GM19452 (cell line): ENCODE data around the gene NSD1.
A peak's percentile ranks its signal among the peaks of the same experiment; 100 is the strongest.
"Not testable (repeated sequence)": the region's sequence is repeated elsewhere in the genome, so short reads cannot be mapped to it uniquely, and the experiment has no call there.

Source experiments
- ATAC-seq: cut with Tn5 transposase; IDR thresholded peaks from one replicate; pipeline ENCODE4 v1.9.1; 2021; ENCODE audit not compliant: unreplicated experiment

NSD1 gene

GRCh38 chr5:177306103-177306640 is 172.6 kb downstream of the NSD1 start:
- not testable (repeated sequence) for ATAC-seq

DNA sequence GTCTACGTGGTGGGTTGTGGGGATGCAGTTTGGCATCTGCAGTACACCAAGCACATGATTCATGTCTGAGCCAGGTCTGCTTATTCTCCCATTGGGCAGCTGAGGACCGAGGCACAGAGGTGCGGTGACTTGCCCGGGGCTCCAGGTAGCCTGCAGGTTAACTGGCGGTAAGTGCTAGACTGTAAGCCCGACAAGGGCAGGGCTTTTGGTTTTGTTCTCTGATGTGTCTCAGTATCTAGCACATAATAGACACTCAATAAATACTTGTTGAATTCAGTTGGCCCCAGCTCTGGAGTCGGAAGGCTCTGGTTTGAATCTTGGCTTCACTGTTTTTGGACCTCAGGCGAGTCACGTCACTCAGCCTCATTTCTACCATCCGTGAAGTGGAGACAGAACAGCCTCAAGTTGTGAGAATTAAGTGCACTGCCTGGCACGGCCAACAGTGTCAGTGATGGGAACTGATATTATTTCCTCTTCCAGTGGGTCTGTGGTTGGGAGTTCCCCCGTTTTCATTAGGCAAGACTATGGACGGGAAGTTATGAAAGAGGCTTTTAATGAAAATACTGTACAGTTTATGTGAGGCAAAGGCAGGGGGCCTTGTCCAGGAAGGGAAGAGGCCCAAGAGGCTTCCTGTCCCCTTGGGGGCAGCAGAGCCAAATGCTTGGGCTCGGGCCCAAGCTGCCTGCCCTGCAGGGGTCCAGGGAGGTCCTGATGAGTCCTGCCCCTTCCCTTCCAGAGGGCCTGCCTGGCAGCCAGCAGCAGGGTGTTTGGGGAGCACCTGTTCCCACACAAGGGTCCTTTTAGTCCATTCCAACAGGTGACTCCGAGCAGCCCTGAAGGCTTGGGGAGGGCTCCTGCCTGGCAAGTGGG is 173.3 kb downstream of the NSD1 start:
- no peak for ATAC-seq

DNA sequence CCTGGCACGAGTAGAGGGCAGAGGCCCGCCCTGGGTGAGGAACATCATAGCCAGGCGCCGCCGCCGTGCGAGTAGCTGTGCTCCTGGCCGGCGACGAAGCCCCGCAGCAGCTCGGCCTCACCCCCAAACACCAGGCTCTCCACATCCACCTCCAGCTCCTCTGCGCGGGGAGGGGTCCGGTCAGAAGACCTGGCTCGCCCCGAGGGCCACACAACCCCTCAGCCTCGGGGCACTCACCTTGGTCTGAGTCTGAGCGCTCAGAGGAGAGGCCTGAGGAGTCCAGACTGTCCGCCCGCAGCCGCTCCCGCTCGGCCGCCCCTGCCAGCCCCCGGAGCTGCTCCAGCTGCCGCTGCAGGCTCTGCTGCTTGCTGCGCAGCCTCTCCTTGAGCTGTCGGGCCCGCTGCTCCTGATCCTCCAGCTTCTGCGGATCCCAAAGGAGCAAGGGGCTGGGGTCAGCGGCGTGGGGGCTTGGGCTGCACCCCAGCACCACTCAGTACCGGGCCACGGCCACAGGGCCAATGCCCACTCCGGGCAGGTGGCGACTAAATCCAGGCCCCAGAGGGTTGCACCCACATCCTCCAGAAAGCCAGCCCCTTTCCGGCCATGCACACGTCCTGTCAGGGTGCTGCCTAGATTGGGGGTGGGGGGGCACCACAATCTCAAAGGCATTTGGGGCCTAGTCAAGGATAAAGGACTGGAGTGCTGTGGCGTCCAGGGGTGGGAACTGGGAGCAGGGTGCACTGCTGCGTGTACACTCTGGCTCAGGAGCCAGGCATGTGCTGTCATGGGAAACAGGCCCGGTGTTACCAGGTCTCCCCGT is 174.2 kb downstream of the NSD1 start:
- ATAC-seq, result no peak

DNA sequence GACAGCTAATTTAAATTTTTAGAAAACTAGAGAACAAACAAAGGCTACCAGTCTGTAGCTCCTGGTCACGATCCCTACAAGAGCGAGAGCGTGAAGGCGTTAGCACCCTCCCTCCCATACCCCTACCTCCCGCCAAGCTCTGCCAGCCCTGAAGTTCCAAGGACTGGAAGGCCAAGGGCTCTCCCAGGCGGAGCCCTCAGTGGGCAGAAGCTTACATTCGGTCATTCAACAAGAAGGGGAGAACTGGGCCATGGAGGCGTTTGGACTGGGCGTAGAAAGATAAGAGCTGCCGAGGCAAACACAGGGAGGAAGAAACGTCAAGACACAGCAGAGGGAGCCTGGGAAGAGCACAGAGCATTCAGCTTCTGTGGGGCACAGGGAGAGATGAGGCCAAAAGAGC is 175.2 kb downstream of the NSD1 start:
- ATAC-seq, result no peak

GRCh38 chr5:177309351-177310191 is 176.0 kb downstream of the NSD1 start:
- ATAC-seq, result no peak

DNA sequence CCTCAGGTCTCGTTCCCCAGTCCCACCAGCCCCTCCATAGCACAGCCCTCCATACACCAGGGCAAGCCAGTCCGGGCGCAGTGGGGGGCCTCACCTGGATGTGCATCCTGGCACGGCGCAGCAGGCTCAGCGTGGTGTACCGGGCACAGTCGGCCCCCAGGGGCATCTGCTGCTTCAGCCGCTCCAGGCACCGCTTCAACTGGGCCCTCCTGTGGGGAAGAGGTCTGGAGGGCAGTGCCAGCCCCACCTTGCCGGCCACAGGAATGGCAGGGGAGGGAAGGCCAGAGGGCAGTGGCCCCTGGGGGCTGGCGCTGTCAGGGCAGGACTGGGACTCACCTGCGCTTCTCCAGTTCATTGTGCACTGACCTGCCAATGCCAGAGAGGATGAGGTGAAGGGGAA is 176.8 kb downstream of the NSD1 start:
- no peak for ATAC-seq

- ATAC-seq, result no peak
Observed at GRCh38 chr5:177310757-177311391, 177.3 kb downstream of the NSD1 start.

- ATAC-seq, result peak; percentile 1
Observed at GRCh38 chr5:177311392-177311722, 177.8 kb downstream of the NSD1 start.

GRCh38 chr5:177311723-177312648 is 178.4 kb downstream of the NSD1 start, which contains the start of gene MXD3:
TSS of gene MXD3 (minus strand) at chr5:177311898. CDS start at chr5:177311830, 68 bp downstream.
- peak; percentile 79 for ATAC-seq

DNA sequence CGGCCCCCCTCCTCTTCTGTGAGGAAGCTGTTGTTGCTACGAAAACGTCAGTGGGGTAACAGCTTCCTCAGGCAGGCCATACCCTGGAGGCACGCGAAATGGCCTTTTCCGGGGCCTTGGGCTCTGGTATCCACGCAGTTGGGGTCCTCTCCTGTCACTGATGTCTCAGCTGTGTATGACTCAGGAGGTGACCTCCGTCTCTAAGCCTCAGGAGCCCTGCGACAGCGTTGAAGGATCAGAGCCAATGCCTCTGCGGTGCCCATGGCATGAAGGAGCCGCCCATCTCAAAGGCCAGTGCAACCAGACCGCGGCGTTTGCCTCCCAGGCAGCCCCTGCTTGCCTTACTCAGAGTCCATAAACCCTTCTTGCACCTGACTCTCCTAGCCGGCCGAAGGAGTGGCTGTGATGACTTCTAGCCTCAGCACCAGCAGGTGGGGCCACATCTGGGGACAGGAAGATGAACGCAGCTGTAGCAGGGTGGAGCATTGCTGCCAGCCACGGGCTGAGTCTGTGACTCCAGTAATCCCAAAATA is 179.1 kb downstream of the NSD1 start:
- peak; percentile 24 for ATAC-seq

DNA sequence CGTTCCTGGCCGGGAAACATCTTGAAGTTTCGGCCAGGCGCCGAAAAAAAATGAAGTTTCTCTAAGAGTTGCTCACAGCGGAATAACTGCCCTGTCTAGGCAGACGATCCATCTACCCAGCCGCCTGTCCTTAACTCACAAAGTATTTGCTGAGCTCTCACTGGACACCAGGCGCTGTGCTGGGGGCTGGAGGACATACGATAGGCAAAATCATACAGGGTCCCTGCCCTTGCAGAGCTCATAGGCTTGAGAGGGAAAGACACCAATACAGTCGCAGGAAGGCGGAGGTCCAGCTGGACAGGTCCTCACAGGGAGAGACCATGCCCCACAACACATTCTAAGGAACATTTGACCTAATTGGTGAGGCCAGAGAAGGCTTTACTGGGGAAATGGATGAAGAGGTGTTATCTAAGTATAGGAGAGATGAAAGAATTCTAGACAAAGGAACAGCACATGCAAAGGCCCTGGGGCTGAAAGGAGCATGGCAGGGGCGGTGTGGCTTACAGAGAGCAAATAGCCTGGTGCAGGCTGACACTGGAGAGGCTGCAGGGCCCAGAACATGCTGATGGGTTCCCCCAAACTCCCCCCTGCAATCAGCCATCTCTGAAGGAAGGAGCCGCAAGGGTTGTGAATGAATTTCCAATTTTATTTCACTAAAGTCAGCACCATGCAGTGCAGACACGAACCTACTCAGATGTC is 180.1 kb downstream of the NSD1 start:
- ATAC-seq, result no peak

DNA sequence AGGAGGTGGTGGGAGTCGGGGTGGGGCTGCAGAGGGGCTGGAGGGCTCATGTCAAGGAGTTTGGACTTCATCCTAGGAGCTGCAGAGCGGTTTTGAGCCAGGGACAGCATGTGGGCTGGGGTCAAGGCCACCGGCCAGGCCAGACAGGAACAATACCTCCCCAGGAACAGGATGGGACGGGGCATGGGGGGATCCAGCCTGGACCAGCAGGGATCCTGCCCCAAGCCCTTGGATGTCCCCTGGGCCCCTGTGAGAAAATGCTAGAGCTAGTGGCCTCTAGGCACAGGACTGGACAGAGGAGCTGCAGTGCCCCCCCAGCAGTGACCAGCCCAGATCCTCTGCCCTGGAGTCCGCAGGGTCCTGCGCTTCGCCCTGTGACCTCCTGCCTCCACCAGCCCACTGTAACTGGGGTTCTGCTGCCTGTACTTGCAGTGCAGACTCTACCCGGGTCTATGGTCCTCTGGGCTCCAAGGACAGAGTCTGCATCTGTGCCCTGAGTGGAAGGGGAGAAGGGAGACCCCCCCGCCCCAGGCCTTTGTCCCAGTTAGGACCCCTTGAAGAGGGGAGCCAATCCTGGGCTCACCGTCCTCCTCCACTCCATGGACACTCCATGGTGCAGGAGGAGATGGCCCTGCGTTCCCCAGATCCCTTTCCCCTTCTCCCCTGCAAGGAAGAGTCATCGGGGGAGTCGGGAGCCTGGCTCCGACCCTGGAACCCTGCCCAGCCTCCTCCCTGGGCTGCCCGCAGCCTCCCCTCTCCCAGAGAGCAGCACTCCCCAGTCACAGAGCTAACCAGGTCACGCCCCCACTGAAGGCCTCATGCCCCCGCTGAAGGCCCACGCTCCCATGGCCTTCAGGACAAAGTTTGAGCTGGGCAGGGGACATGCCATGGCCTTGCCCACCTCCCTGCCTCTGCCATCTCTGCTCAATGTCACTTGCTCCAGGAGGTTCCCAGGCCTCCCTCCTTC is 181.1 kb downstream of the NSD1 start:
- ATAC-seq, result no peak

GRCh38 chr5:177315411-177315810 is 181.8 kb downstream of the NSD1 start:
- ATAC-seq, result no peak

- ATAC-seq, result no peak
Observed at GRCh38 chr5:177316005-177316404, 182.4 kb downstream of the NSD1 start.

- ATAC-seq, result no peak
Observed at GRCh38 chr5:177317959-177318377, 184.4 kb downstream of the NSD1 start.

DNA sequence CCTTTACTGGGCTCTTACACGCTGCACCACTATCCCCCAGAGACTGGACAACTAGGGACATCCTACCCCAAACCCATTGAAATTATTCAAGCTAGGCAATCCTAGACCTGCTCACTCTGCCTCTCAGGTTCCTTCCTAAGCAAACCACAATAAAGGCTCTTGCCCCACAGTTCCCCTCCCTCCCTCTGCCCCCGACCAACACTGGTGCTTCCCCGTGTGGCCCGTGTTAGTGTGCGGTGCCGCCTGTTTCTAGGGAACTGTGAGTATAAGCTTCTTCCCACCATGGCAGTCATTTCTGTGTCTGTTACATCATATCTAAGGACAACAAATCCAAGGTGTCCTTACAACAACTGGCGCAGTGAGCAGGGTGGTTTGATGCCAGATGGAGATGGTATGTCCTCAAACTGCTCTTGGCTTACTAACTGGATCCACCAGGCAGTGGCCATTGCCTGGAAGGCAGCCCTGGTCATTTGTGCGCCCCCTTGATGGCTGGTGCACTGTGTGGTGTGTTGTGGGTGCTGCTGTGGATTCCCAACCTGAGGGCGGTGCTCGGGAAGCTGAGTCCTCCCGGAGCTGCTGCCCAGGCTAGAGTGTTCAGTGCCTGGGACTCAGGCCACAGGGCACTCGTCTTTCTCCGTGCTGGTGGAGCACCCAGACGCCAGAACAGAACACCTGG is 186.5 kb downstream of the NSD1 start:
- ATAC-seq, result no peak

- ATAC-seq, result no peak
Observed at GRCh38 chr5:177320879-177321278, 187.3 kb downstream of the NSD1 start.
